ENCODE results near the gene MILR1.
"Not testable (repeated sequence)": the region's sequence is repeated elsewhere in the genome, so short reads cannot be mapped to it uniquely, and the experiment has no call there.

Gene MILR1

GRCh38 chr17:64448665-64449512 lies at the start of gene MILR1:
TSS of gene MILR1 (plus strand) at chr17:64449115. CDS start at chr17:64449169, 54 bp downstream.
- DNase-seq: peak; percentile 19 to 40

GRCh38 chr17:64399767-64400156 lies 49.2 kb upstream of the MILR1 start:
- no peak for DNase-seq

GRCh38 chr17:64400642-64401041 lies 48.3 kb upstream of the MILR1 start:
- no peak for DNase-seq

- DNase-seq: no peak
Observed at GRCh38 chr17:64401244-64401860, 47.6 kb upstream of the MILR1 start.

GRCh38 chr17:64401941-64402340 lies 47.0 kb upstream of the MILR1 start:
- no peak for DNase-seq

GRCh38 chr17:64402469-64402868 lies 46.4 kb upstream of the MILR1 start:
- DNase-seq: no peak

- no peak for DNase-seq
Observed at GRCh38 chr17:64403881-64404460, 44.9 kb upstream of the MILR1 start.

GRCh38 chr17:64406321-64407200 lies 42.4 kb upstream of the MILR1 start:
- no peak for DNase-seq

- no peak for DNase-seq
Observed at GRCh38 chr17:64410750-64411490, 38.0 kb upstream of the MILR1 start.

- DNase-seq: peak; percentile 34 to 54
Observed at GRCh38 chr17:64411999-64412771, 36.7 kb upstream of the MILR1 start.

GRCh38 chr17:64412944-64413381 lies 36.0 kb upstream of the MILR1 start:
- no peak for DNase-seq

- no peak for DNase-seq
Observed at GRCh38 chr17:64413513-64413912, 35.4 kb upstream of the MILR1 start.

- peak in 1 of 2 donors; percentile 60 for DNase-seq
Observed at GRCh38 chr17:64418506-64419339, 30.2 kb upstream of the MILR1 start.

GRCh38 chr17:64420143-64420670 lies 28.7 kb upstream of the MILR1 start:
- DNase-seq: peak; percentile 14 to 84

GRCh38 chr17:64422121-64422520 lies 26.8 kb upstream of the MILR1 start:
- not testable (repeated sequence) for DNase-seq

- no peak for DNase-seq
Observed at GRCh38 chr17:64423881-64424280, 25.0 kb upstream of the MILR1 start.

GRCh38 chr17:64424324-64424849 lies 24.5 kb upstream of the MILR1 start:
- DNase-seq: no peak

- DNase-seq: no peak
Observed at GRCh38 chr17:64425191-64425590, 23.7 kb upstream of the MILR1 start.

GRCh38 chr17:64426596-64426995 lies 22.3 kb upstream of the MILR1 start:
- no peak for DNase-seq

- no peak for DNase-seq
Observed at GRCh38 chr17:64428406-64428805, 20.5 kb upstream of the MILR1 start.

All from hippocampal formation (tissue), 2 donors.